MCF 10A (cell line): Measurements from ENCODE around the gene KIRREL3. TPM values are rescaled to one million over a fixed set of nuclear protein-coding genes. Genes with fewer than 3 reads are reported as not detected.
A peak's percentile ranks its signal among the peaks of the same experiment; 100 is the strongest.

Source experiments
- BruUV-seq: library from RNA; stranded (reverse); fragments of 400-500 nt; replicated peaks from 2 replicates; lab custom pipeline; 2021; lab: Mats Ljungman, UMichigan
- CTCF ChIA-PET: fragments of 300-600 bp; sonication (Branson Sonifier 250); formaldehyde crosslinking; extraction: SDS; loops from one replicate; lab custom pipeline; 2021; ENCODE audit warnings: antibody characterized with exemption, inconsistent platforms; lab: Yijun Ruan, JAX
- POLR2A ChIA-PET: fragments of 300-600, 350-650 bp; sonication (Branson Sonifier 250); formaldehyde crosslinking; extraction: SDS; loops from one replicate; lab custom pipeline; 2020; ENCODE audit warnings: antibody characterized with exemption, inconsistent platforms; lab: Yijun Ruan, JAX
- DNase-seq: peaks from one replicate; pipeline ENCODE4 v3.0.0-alpha.2; 2018; ENCODE audit not compliant: unreplicated experiment
- H3K27ac Mint-ChIP-seq: one replicate; pipeline ENCODE4 v1.8.0; 2022; ENCODE audit warnings: mild to moderate bottlenecking, low read depth, mixed read lengths; ENCODE audit not compliant: unreplicated experiment
- H3K27me3 Mint-ChIP-seq: one replicate; pipeline ENCODE4 v1.8.0; 2022; ENCODE audit warnings: mixed read lengths; ENCODE audit not compliant: insufficient read depth, unreplicated experiment
- H3K36me3 Mint-ChIP-seq: one replicate; pipeline ENCODE4 v1.8.0; 2022; ENCODE audit warnings: mild to moderate bottlenecking, moderate library complexity, mixed read lengths; ENCODE audit not compliant: insufficient read depth, unreplicated experiment
- H3K4me1 Mint-ChIP-seq: one replicate; pipeline ENCODE4 v1.8.0; 2022; ENCODE audit warnings: mixed read lengths; ENCODE audit not compliant: insufficient read depth, unreplicated experiment
- H3K4me3 Mint-ChIP-seq: one replicate; pipeline ENCODE4 v1.8.0; 2022; ENCODE audit warnings: mild to moderate bottlenecking, moderate library complexity, mixed read lengths; ENCODE audit not compliant: unreplicated experiment
- H3K9me3 Mint-ChIP-seq: one replicate; pipeline ENCODE4 v1.8.0; 2022; ENCODE audit warnings: mixed read lengths; ENCODE audit not compliant: unreplicated experiment
- intact Hi-C: fragments of 100-400 bp; cut with micrococcal nuclease; formaldehyde crosslinking; loops from 2 replicates; pipeline ENCODE4 v1.14.1; 2022
- total RNA-seq: library from RNA; stranded (reverse); gene quantifications from 2 replicates; pipeline ENCODE4 v1.2.3, GENCODE V29; 2022
- TF ChIP-seq, protein P1 (sequence below): fragments of 200-600 bp; IDR thresholded peaks from one replicate; pipeline ENCODE4 v1.8.0; 2022; ENCODE audit warnings: antibody characterized with exemption, mild to moderate bottlenecking; ENCODE audit not compliant: unreplicated experiment

KIRREL3 gene
- total RNA-seq, 1 experiment from 2014 or later, result not detected

DNA sequence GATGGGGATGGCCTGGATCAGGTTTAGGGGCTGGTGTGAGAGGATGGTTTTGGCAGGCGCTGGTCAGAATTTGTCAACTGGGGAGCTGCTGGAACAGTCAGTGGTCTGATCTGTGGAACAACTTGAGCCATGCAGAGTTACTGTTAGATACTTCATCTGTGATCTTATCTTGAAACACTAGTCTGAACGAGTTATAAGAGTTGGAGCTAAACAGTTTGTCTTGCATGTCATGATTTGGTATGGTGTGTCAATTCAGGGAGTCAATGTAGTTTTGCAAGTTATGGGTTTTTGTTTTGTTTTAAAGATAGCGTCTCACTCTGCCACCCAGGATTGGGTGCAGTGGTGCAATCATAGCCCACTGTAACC is 591.0 kb downstream of the KIRREL3 start:
- Mint-ChIP-seq H3K4me1 (peaks cover 8% of the 10 kb centered on the region), H3K27ac (no peak overlapping the region), H3K27me3 (no peaks in the 10 kb centered on the region), H3K4me3 (no peak overlapping the region), H3K36me3 (peaks cover 15% of the 10 kb centered on the region), H3K9me3 (no peaks in the 10 kb centered on the region)
- POLR2A ChIA-PET, result no interaction called here
- CTCF ChIA-PET, result interaction anchor here (1.6 kb wide), 1 partner anchor 30 kb away, joined by 3 read pairs; no protein-coding TSS in a partner anchor
- no TSS peak for BruUV-seq
- TF ChIP-seq, protein P1, sequence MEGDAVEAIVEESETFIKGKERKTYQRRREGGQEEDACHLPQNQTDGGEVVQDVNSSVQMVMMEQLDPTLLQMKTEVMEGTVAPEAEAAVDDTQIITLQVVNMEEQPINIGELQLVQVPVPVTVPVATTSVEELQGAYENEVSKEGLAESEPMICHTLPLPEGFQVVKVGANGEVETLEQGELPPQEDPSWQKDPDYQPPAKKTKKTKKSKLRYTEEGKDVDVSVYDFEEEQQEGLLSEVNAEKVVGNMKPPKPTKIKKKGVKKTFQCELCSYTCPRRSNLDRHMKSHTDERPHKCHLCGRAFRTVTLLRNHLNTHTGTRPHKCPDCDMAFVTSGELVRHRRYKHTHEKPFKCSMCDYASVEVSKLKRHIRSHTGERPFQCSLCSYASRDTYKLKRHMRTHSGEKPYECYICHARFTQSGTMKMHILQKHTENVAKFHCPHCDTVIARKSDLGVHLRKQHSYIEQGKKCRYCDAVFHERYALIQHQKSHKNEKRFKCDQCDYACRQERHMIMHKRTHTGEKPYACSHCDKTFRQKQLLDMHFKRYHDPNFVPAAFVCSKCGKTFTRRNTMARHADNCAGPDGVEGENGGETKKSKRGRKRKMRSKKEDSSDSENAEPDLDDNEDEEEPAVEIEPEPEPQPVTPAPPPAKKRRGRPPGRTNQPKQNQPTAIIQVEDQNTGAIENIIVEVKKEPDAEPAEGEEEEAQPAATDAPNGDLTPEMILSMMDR, result no peak
- intact Hi-C loops, result no loop called here
- no peak for DNase-seq

DNA sequence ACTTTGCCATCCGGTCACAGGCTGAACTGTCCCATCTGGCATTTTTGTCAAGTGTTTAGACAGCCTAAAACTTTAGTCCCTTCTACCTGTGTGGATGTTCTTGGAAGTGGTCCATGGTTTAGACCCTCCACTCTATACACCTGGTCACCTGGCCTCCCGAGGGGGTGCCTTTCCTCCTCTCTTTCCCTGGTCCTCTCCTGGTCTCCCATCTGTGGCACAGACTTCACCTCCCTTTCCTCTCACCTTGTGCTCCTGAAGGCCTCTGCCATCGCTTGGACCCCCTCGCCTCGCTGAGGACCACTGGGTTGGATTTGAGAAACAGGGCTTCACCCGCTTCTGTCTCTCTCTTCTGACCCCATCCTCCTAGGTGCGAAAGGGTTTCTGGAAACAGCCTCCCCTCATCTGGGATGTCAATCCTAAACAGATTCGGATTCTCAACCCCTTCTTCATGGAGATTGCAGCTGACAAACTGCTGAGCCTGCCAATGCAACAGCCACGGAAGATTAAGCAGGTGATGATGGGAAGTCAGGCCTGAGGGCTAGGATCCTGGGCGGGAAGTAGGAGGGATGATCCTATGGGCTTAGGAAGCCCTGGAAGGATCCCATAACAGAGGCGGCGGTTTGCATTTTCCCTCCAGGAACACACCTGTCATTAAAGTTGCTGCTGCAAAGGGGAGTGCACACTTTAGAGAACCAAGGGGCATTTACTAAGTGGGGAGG is 591.5 kb downstream of the KIRREL3 start:
- intact Hi-C loops, result no loop called here
- no TSS peak for BruUV-seq
- no peaks in the 10 kb centered on the region for H3K9me3 Mint-ChIP-seq

DNA sequence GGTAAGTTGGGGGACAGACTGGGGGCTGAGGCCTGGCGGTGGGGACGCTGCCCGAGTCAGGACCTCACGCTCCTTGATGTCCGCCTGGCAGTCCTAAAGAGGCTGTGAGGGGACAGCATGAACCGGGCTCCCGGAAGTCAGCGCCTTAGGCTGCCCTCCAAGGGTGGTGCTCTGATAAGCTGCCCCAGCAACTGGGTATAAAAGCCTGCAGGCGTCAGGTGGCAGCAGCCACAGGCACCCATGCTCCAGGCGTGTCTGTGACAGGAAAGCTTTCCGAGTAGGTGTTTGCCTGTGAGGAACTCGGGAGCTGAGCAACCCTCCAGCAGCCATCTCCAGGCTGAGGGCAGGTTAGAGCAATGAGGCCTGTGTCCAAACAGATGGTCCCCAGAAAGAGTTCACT is 592.1 kb downstream of the KIRREL3 start:
- no peaks in the 10 kb centered on the region for H3K9me3 Mint-ChIP-seq
- TF ChIP-seq, protein P1, result no peak
- no peak overlapping the region for H3K4me3 Mint-ChIP-seq
- no TSS peak for BruUV-seq
- no peak for DNase-seq
- peaks cover 15% of the 10 kb centered on the region for H3K36me3 Mint-ChIP-seq
- H3K27me3 Mint-ChIP-seq, result no peaks in the 10 kb centered on the region
- CTCF ChIA-PET, result no interaction called here
- peak overlapping the region; percentile 76 for H3K27ac Mint-ChIP-seq
- POLR2A ChIA-PET, result interaction anchor here (0.5 kb wide), 1 partner anchor 35 kb away, joined by 3 read pairs; no protein-coding TSS in a partner anchor
- intact Hi-C loops, result no loop called here
- H3K4me1 Mint-ChIP-seq, result peaks cover 19% of the 10 kb centered on the region

More for the DNA sequence above, 591.5 kb downstream of the KIRREL3 start:
- no peak for DNase-seq
- TF ChIP-seq, protein P1, result no peak
- Mint-ChIP-seq H3K27me3 (no peaks in the 10 kb centered on the region), H3K36me3 (peaks cover 15% of the 10 kb centered on the region), H3K27ac (peak overlapping the region; percentile 76), H3K4me1 (peaks cover 14% of the 10 kb centered on the region), H3K4me3 (no peak overlapping the region)
- POLR2A ChIA-PET, result interaction anchor here (0.5 kb wide), 1 partner anchor 34 kb away, joined by 3 read pairs; no protein-coding TSS in a partner anchor
- CTCF ChIA-PET, result interaction anchor here (1.6 kb wide), 1 partner anchor 31 kb away, joined by 3 read pairs; no protein-coding TSS in a partner anchor

DNA sequence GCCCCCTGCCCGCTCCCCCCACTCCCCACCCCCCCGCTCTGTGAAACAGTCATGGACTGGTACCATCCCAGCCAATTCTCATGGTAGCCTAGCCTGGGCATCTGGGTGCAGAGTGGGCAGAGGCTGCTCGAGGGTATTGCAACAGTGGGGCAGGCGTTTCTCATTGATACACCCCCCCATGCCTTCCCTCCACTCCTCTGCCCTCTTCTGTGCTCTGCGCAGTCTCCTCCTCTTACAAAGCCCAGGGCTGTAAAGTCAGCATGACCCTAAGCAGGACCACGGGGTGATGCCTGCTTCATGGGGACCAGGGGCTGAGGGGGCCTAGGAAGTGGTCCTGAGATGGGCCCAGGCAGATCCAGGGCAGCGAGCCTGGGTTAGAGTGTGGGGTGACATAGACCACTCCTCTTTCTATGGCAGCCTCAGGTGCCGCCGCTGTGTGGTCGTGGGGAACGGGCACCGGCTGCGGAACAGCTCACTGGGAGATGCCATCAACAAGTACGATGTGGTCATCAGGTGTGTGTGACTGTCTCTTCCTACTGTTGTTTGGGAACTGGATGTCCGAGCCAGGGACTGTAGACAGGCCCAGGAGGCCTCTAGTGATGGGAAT is 592.8 kb downstream of the KIRREL3 start:
- TF ChIP-seq, protein P1, result no peak
- Mint-ChIP-seq H3K9me3 (no peaks in the 10 kb centered on the region), H3K4me1 (peaks cover 26% of the 10 kb centered on the region), H3K4me3 (no peak overlapping the region), H3K27me3 (no peaks in the 10 kb centered on the region), H3K36me3 (peaks cover 15% of the 10 kb centered on the region), H3K27ac (no peak overlapping the region)
- intact Hi-C loops, result no loop called here
- DNase-seq, result no peak
- BruUV-seq, result no TSS peak
- ChIA-PET CTCF (interaction anchor here (0.5 to 2.6 kb wide), 2 partner anchors 25 to 73 kb away, joined by 3 to 7 read pairs; no protein-coding TSS in a partner anchor), POLR2A (no interaction called here)
